GM18508 (cell line): Measurements from ENCODE around the gene ADARB2.

Source experiments
- ATAC-seq: cut with Tn5 transposase; IDR thresholded peaks from one replicate; pipeline ENCODE4 v1.9.1; 2021; ENCODE audit warnings: moderate number of reproducible peaks; ENCODE audit not compliant: insufficient read depth, unreplicated experiment

The ADARB2 gene

DNA sequence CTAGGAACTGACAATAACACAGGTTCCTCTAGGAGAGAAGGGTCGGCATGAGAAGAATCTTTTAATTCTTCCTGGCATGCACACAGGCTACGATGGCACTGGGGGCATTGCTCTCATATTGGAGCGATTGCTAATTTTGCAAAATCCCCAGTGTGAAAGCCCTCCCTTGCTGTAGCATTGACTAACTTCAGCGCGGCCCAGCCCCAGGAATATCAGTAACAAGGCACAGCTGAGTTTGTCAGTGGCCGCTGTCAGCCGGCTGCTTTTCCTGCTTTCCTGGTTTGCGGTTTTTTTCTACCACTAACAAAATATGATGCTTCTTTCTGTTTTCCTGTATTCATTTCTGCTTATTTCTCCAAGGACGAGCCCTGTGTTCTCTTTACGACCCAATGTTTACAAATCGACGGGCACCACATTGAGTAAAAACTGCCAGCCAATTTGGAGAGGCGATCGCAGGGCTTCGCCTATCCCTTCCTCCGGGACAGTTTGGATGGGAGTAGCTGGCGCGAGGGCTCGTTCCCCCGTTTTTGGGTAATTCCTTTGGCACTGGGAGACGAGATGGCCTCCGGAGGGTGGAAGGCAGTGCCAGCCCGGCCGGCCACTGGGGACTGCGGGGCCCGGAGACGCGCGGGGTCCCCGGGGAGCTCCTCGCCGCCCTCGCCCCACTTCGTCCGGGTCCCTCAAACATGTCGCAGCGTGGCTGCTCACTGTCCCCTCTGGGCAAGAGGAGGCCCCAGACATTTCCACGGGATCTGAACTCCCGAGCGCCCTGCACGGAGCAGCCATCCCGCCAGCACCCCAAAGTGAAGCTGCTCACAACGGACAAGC is 967 bp downstream of the ADARB2 start:
- no peak for ATAC-seq

- no peak for ATAC-seq
Observed at GRCh38 chr10:1735562-1735961, 1.8 kb downstream of the ADARB2 start.

DNA sequence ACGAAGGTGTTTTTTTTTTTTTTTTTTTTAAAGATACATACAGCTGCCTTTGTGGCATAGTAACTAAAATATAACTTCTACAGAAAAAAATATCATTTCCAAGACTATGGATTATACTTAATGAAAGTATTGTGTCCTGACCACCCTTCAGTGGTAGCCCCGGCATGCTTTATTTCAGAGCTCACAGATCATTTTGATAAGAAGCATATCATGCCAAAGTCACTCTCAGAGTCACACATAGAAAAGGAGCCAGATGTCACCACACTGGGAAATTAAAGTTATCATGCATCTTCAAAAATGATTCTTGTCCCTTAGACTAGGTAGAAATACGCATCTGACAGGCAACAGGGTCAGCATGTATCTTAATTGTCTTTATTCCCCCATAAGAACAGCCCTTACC is 3.0 kb downstream of the ADARB2 start:
- ATAC-seq: no peak

DNA sequence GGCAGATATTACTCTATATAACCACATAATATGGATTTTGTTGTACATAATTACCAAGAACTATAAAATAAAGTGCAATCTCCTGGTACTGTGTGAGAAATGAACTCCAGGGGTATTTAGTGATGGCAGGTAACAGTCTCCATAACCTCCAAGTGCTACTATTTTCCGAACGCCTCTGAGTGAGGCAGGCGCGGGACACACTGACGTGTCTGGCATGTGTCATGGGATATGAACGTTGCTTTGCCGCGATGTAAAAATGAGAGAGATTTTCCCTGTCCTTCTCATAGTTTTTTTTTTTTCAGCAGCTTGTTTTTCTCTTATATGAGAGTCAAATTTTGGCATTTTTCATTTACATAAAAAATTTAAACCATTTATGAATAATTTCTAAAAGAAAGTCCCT is 3.6 kb downstream of the ADARB2 start:
- no peak for ATAC-seq

- no peak for ATAC-seq
Observed at GRCh38 chr10:1732564-1732996, 4.7 kb downstream of the ADARB2 start.

- ATAC-seq: no peak
Observed at GRCh38 chr10:1731592-1731991, 5.7 kb downstream of the ADARB2 start.

- ATAC-seq: no peak
Observed at GRCh38 chr10:1729751-1730150, 7.6 kb downstream of the ADARB2 start.

- ATAC-seq: no peak
Observed at GRCh38 chr10:1726861-1727260, 10.5 kb downstream of the ADARB2 start.

DNA sequence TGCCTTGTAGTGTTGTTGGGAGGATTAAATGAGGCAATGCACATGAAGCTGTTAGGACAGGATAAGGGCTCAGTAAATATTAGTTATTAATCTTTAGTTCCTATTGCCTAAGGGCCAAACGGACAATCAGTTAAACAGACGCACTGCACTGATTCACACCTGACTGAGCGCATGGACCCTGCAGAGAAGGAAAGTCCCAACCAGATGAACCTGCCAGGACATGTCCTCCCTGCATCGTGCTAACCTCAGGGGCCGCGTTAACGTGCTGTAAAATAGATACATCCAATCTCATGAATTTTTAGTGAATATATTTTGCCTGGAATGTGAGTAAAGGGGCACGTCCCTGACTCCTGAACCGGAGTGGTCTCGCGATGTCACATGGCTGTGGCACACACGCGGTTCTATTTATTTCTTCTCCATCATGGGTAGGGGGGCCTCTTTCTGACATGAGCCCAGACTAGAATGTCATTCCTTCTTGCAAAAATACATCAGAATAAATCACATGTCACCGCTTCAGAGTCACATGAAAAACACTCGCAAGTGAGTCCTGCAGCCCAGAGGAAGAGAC is 12.3 kb downstream of the ADARB2 start:
- ATAC-seq: no peak

DNA sequence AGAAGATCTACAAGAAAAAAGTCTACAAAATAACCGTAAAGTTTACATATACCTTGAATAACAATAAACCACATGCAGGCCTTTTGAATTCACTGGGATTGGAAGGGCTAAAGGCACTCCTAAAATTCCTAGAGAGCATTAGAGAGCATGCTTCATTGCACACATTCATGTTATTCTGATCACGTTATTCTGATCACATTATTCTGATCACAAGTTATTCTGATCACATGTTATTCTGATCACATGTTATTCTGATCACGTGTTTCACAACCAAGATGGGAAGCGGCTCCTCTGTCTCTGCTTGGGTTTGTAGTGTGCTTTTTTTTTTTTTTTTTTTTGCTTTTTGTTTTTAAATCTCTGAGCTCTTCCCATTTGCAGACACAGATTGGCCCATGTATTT is 20.5 kb downstream of the ADARB2 start:
- no peak for ATAC-seq

- no peak for ATAC-seq
Observed at GRCh38 chr10:1715821-1716220, 21.5 kb downstream of the ADARB2 start.

DNA sequence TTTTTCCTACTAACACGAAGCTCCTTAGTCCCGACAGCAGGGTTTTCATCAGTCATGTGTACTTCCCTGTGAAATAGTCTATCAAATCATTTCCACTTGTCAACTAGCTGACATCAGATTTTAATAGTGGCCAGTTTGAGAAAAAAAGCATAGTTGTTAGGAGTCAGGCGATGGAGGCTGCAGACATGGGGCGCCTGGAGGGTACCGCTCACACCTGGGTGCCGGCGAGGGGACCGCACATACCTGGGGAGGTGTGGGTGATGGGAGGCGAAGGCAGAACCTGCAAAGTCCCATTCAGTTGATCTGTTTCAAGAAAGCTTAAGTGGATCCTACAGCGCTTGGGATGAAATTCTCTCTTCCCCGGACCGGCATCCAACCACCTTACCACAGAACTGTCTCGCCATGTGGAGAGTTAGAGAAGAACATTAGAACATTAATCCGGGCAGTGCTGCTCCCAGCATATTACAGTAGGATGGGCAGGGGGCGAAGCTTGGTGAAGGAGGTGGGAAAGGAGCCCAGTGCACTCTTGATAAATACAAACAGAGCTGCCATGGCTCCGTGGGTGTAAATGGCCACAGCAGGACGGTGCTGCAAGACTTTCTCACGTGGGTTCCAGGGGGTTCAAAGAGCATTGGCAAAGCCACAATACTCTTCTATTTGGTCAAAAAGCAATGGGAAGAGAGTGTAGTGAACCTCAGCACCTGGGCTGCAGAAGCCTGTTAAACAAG is 24.2 kb downstream of the ADARB2 start:
- no peak for ATAC-seq

GRCh38 chr10:1712314-1712713 is 25.0 kb downstream of the ADARB2 start:
- no peak for ATAC-seq

- no peak for ATAC-seq
Observed at GRCh38 chr10:1709161-1709560, 28.2 kb downstream of the ADARB2 start.

DNA sequence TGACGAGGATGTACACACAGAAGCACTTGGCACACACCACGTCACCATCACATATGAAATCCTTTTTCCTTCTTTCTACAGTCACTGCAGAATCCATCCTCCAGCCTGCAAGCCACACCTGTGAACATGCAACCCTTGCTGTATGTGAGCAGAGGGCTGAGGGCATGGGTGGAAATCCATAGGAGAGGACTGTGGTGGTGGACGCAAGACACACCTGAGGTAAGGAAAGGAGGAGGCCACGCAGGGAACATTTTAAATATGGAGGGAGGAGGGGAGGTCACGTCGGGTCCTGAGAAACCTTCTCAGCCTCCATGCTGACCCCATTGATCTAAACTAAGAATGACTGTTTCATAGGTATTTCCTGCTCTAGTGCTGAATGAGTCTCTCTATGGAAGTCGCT is 28.6 kb downstream of the ADARB2 start:
- ATAC-seq: no peak

GRCh38 chr10:1706711-1707110 is 30.6 kb downstream of the ADARB2 start:
- no peak for ATAC-seq

GRCh38 chr10:1706256-1706655 is 31.1 kb downstream of the ADARB2 start:
- no peak for ATAC-seq

DNA sequence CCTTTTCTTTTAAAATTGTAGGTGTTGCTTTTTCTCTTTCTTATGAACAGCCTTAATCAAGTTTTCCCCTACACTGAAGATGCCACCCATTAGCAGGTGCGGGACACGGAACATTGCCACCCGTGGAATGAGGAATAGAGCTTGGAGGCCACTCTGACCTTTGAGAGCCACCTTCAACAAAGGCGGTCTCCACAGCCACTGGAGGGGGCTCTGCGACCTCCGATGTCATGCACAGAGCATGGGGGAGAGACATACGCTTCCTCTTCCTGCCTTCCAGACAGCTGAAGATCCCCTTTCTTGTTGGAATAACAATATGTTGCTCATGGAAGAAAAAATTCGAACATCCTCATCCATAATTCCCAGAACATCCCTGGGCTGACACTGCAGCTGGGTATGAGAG is 39.1 kb downstream of the ADARB2 start:
- ATAC-seq: no peak

- no peak for ATAC-seq
Observed at GRCh38 chr10:1696106-1696505, 41.2 kb downstream of the ADARB2 start.

- no peak for ATAC-seq
Observed at GRCh38 chr10:1690086-1690485, 47.2 kb downstream of the ADARB2 start.

DNA sequence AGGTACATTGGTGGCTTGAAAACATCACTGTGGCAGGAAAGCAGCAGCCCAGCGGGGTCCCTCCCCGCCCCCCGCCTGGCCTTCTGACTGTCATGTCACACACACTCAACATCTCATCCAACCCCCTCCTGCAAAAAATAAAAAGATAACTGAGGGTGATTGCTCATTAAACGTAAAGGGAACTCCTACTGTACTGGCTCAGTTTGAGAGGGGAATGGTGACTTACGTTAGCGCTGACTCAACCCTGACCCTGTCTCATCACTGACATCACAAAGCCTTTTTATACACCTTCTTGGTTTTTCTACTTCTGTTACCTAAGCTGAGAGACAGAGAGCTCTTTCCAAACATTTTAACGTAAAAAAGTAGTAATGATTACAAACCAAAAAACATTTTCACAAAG is 48.8 kb downstream of the ADARB2 start:
- ATAC-seq: no peak
